Endothelial cell of umbilical vein (primary cell): Measurements from ENCODE around the gene CCDC157. TPM values are rescaled to one million over a fixed set of nuclear protein-coding genes. Genes with fewer than 3 reads are reported as not detected.
A peak's percentile ranks its signal among the peaks of the same experiment; 100 is the strongest.

Source experiments
- BruUV-seq: library from RNA; stranded (reverse); fragments of 400-500 nt; replicated peaks from 2 replicates; lab custom pipeline; 2021; lab: Mats Ljungman, UMichigan
- CTCF ChIA-PET: fragments of 300-600, 350-600 bp; sonication (Branson Sonifier 250); formaldehyde crosslinking; loops from one replicate; lab custom pipeline; 2021; ENCODE audit warnings: antibody characterized with exemption, inconsistent platforms; lab: Charles Lee
- POLR2A ChIA-PET: fragments of 300-600, 350-600 bp; sonication (Branson Sonifier 250); formaldehyde crosslinking; loops from one replicate; lab custom pipeline; 2021; ENCODE audit warnings: antibody characterized with exemption, inconsistent platforms; lab: Charles Lee
- DNase-seq: peaks from one replicate; pipeline ENCODE4 v3.0.0-alpha.2; 2011; ENCODE audit warnings: low read depth, low spot score
- FAIRE-seq: peaks from 2 replicates; lab custom pipeline; 2011; peaks lifted over from hg19 to GRCh38; lab: Jason Lieb, UNC
- H2AFZ ChIP-seq: 2 replicates; pipeline ENCODE4 v1.6.0; 2012; ENCODE audit warnings: low read depth, low read length, control low read depth, inconsistent platforms
- H3K27ac ChIP-seq: 2 replicates; pipeline ENCODE4 v1.5.1; 2011; ENCODE audit warnings: low read depth, mild to moderate bottlenecking, control low read depth, low read length, moderate library complexity; ENCODE audit not compliant: insufficient read depth
- H3K27me3 ChIP-seq, 2 experiments: 2 replicates each; pipeline versions ENCODE4 v1.6.0 to v1.6.1; 2011; ENCODE audit warnings: low read length in 2 of 2, mixed read lengths in 1 of 2; ENCODE audit not compliant: control insufficient read depth in 2 of 2, insufficient read depth in 2 of 2
- H3K36me3 ChIP-seq, 2 experiments: 2 replicates in 1 of 2; 3 replicates in 1 of 2; pipeline ENCODE4 v1.5.1; 2011; ENCODE audit warnings: low read length in 2 of 2, mild to moderate bottlenecking in 1 of 2, moderate library complexity in 1 of 2; ENCODE audit not compliant: control insufficient read depth in 2 of 2, insufficient read depth in 2 of 2; ENCODE audit errors: extremely low read depth in 1 of 2
- H3K4me1 ChIP-seq: 3 replicates; pipeline ENCODE4 v1.5.1; 2011; ENCODE audit warnings: mild to moderate bottlenecking, low read length; ENCODE audit not compliant: control insufficient read depth, insufficient read depth; ENCODE audit errors: extremely low read depth
- H3K4me2 ChIP-seq: 2 replicates; pipeline ENCODE4 v1.6.1; 2011; ENCODE audit warnings: low read length, control low read depth, mixed read lengths; ENCODE audit not compliant: insufficient read depth
- H3K4me3 ChIP-seq, 3 experiments: fragments of 200-600 bp in 1 of 3; sonication (generic), shearing (Covaris generic) in 1 of 3; replicated peaks in 1 of 3; 2 replicates each; pipeline ENCODE4 v1.5.1; 2011 to 2016; ENCODE audit warnings: control low read depth in 3 of 3, low read length in 3 of 3, mild to moderate bottlenecking in 2 of 3, inconsistent platforms in 1 of 3, low read depth in 1 of 3, moderate library complexity in 1 of 3; ENCODE audit not compliant: insufficient read depth in 1 of 3
- H3K79me2 ChIP-seq: 2 replicates; pipeline ENCODE4 v1.6.0; 2012; ENCODE audit warnings: low read length, inconsistent platforms; ENCODE audit not compliant: control insufficient read depth, insufficient read depth
- H3K9ac ChIP-seq: replicated peaks from 2 replicates; pipeline ENCODE3; 2011; ENCODE audit warnings: low read length, control low read depth; ENCODE audit not compliant: insufficient read depth; ENCODE audit errors: extremely low read depth
- H3K9me1 ChIP-seq: replicated peaks from 3 replicates; pipeline ENCODE4 v1.6.0; 2011; ENCODE audit warnings: mild to moderate bottlenecking, low read length; ENCODE audit not compliant: control insufficient read depth, insufficient read depth; ENCODE audit errors: extremely low read depth
- H3K9me3 ChIP-seq: replicated peaks from 2 replicates; pipeline ENCODE4 v1.5.1; 2012; ENCODE audit warnings: low read length, inconsistent platforms; ENCODE audit not compliant: control insufficient read depth, insufficient read depth
- H4K20me1 ChIP-seq: replicated peaks from 2 replicates; pipeline ENCODE3; 2011; ENCODE audit warnings: mild to moderate bottlenecking, low read length; ENCODE audit not compliant: control insufficient read depth, insufficient read depth; ENCODE audit errors: extremely low read depth
- CTCF ChIP-seq, 2 donors: IDR thresholded peaks; 1 replicate in 1 of 2; 2 replicates in 1 of 2; pipeline ENCODE4 v1.5.1; 2011; ENCODE audit warnings: low read length in 2 of 2, mild to moderate bottlenecking in 2 of 2, moderate library complexity in 2 of 2, control low read depth in 1 of 2, inconsistent platforms in 1 of 2, low read depth in 1 of 2; ENCODE audit not compliant: insufficient read depth in 1 of 2; ENCODE audit errors: extremely low read depth in 1 of 2
- JUN ChIP-seq: IDR thresholded peaks from 2 replicates; pipeline ENCODE4 v1.6.1; 2011; ENCODE audit warnings: borderline replicate concordance, low read depth; ENCODE audit not compliant: insufficient read length, insufficient read depth
- MAX ChIP-seq: IDR thresholded peaks from 2 replicates; pipeline ENCODE4 v1.6.1; 2011; ENCODE audit not compliant: insufficient read depth, insufficient read length
- POLR2A ChIP-seq: IDR thresholded peaks from 2 replicates; pipeline ENCODE4 v1.6.1; 2012; ENCODE audit warnings: low read depth, mild to moderate bottlenecking, control low read depth, low read length
- dilution Hi-C: fragments of 300-500 bp; cut with MboI; formaldehyde crosslinking; loops from one replicate; pipeline ENCODE4 v1.15.0; 2019; ENCODE audit warnings: low sequenced_read_pairs; ENCODE audit not compliant: extremely low pct_ligation_motif_present
- intact Hi-C: fragments of 100-400 bp; cut with micrococcal nuclease; formaldehyde crosslinking; loops from one replicate; pipeline ENCODE4 v1.10.0; 2022
- polyA plus RNA-seq, 4 experiments: library from polyadenylated mRNA; depleted of rRNA in 3 of 4; stranded (reverse) in 3 of 4; unstranded in 1 of 4; fragments of >200 nt; gene quantifications; 2 replicates each; pipeline versions ENCODE4 v1.2.1 to v1.2.3, GENCODE V29; 2011 to 2012; ENCODE audit warnings: missing spikeins in 1 of 4
- total RNA-seq: library from RNA; stranded (reverse); gene quantifications from 2 replicates; pipeline ENCODE4 v1.2.3, GENCODE V29; 2021

CCDC157 gene
- total and polyA plus RNA-seq, 2 donors (not counting 3 experiments of a cell fraction or from before 2014, with no cell fraction given): 2.1 to 3.1 TPM

GRCh38 chr22:30423301-30423958, 66.6 kb downstream of the CCDC157 start:
- Histone ChIP-seq H3K9ac (peak overlapping the region; percentile 82), H3K27me3 (no peaks in the 10 kb centered on the region), H3K27ac (peak overlapping the region; percentile 98), H3K4me3 (peak overlapping the region in 2 of 3 experiments; percentile 29 to 41), H2AFZ (no peak overlapping the region), H3K79me2 (peaks cover 2% of the 10 kb centered on the region), H3K4me2 (peak overlapping the region; percentile 40), H3K36me3 (peaks cover 0 to 6% of the 10 kb centered on the region in 2 experiments), H3K9me1 (no peaks in the 10 kb centered on the region), H4K20me1 (no peaks in the 10 kb centered on the region), H3K9me3 (no peaks in the 10 kb centered on the region), H3K4me1 (peaks cover 59% of the 10 kb centered on the region)
- POLR2A ChIA-PET: interaction anchor here (1.1 to 1.6 kb wide), 4 partner anchors 22 to 135 kb away, joined by 4 to 5 read pairs (median 4); partner anchors contain the start of gene SEC14L2
- TF ChIP-seq MAX (no peak), JUN (no peak), CTCF (IDR thresholded peaks at IDR 0.05; ENCODE audit: extremely low read depth in 1 of 2, insufficient read depth in 1 of 2, low read depth in 1 of 2, low read length in 2 of 2) (peak in 1 of 2 donors; percentile 14), POLR2A (peak; percentile 90)
- dilution Hi-C loops: no loop called here
- TSS peak; percentile 6 for BruUV-seq
- intact Hi-C loops: loop anchor here (10.0 kb wide), 2 partner anchors 181 to 1039 kb away; partner anchors contain the start of genes AP1B1 and TCN2
- CTCF ChIA-PET: interaction anchor here (0.9 to 4.9 kb wide), 12 partner anchors 10 to 332 kb away, joined by 3 to 58 read pairs (median 10); partner anchors contain the start of genes RNF215 and SEC14L2
- DNase-seq (no peak), FAIRE-seq (no peak)
